HepG2 (cell line): ENCODE results near the gene DNTTIP2. TPM values are rescaled to one million over a fixed set of nuclear protein-coding genes. Genes with fewer than 3 reads are reported as not detected.

Experiments
- ATAC-seq: fragments of 200-7000 bp; cut with Tn5 transposase; 3 replicates; pipeline ENCODE4 v1.9.1; 2020; ENCODE audit warnings: mild to moderate bottlenecking, moderate library complexity
- BruUV-seq: library from RNA; stranded (reverse); fragments of 400-500 nt; replicated peaks from 2 replicates; lab custom pipeline; 2021; lab: Mats Ljungman, UMichigan
- CTCF ChIA-PET: fragments of 300-600 bp; formaldehyde crosslinking; extraction: SDS; loops from one replicate; lab custom pipeline; 2021; ENCODE audit warnings: low total read pairs, inconsistent platforms, low intra/inter-chr PET ratio; lab: Yijun Ruan, JAX
- POLR2A ChIA-PET: fragments of 350-600 bp; sonication (Branson Sonifier 250); formaldehyde crosslinking; loops from one replicate; lab custom pipeline; 2020; ENCODE audit warnings: antibody characterized with exemption, inconsistent platforms; lab: Yijun Ruan, JAX
- DNase-seq: peaks from one replicate; pipeline ENCODE4 v3.0.0-alpha.2; 2015; ENCODE audit warnings: low spot score
- FAIRE-seq: peaks from 3 replicates; lab custom pipeline; 2011; peaks lifted over from hg19 to GRCh38; lab: Jason Lieb, UNC
- H2AFZ ChIP-seq: one replicate; pipeline ENCODE4 v1.6.1; 2011; ENCODE audit warnings: low read length, inconsistent platforms
- H3K27ac ChIP-seq: fragments of 300-600 bp; 3 replicates; pipeline ENCODE4 v1.8.0; 2011; ENCODE audit warnings: mixed run types, mild to moderate bottlenecking, mixed read lengths, low read length, inconsistent platforms; ENCODE audit not compliant: insufficient read depth; ENCODE audit errors: extremely low read length
- H3K27me3 ChIP-seq, 2 experiments: fragments of 200-600 bp in 1 of 2; 2 replicates in 1 of 2; 3 replicates in 1 of 2; pipeline versions ENCODE4 v1.6.0 to v1.8.0; 2011; ENCODE audit warnings: low read length in 2 of 2, mild to moderate bottlenecking in 2 of 2, moderate library complexity in 2 of 2, inconsistent platforms in 1 of 2; ENCODE audit not compliant: insufficient read depth in 2 of 2, control insufficient read depth in 1 of 2
- H3K36me3 ChIP-seq, 2 experiments: fragments of 200-600 bp in 1 of 2; replicated peaks in 1 of 2; 2 replicates in 1 of 2; 3 replicates in 1 of 2; pipeline versions ENCODE4 v1.5.1 to v1.8.0; 2011; ENCODE audit warnings: low read length in 2 of 2, inconsistent platforms in 1 of 2; ENCODE audit not compliant: insufficient read depth in 2 of 2, control insufficient read depth in 1 of 2
- H3K4me1 ChIP-seq: 2 replicates; pipeline ENCODE4 v1.5.1; 2012; ENCODE audit warnings: low read length, inconsistent platforms; ENCODE audit not compliant: insufficient read depth
- H3K4me2 ChIP-seq: 2 replicates; pipeline ENCODE4 v1.6.0; 2011; ENCODE audit warnings: low read depth, low read length, inconsistent platforms
- H3K4me3 ChIP-seq, 3 experiments: fragments of 200-600 bp in 1 of 3; sonication (generic), shearing (Covaris generic) in 1 of 3; replicated peaks in 1 of 3; 2 replicates each; pipeline ENCODE4 v1.5.1; 2011 to 2016; ENCODE audit warnings: low read length in 3 of 3, inconsistent platforms in 2 of 3, low read depth in 2 of 3, mild to moderate bottlenecking in 2 of 3, control low read depth in 1 of 3, mixed read lengths in 1 of 3; ENCODE audit not compliant: insufficient read depth in 1 of 3
- H3K79me2 ChIP-seq: one replicate; pipeline ENCODE4 v1.6.1; 2011; ENCODE audit warnings: low read length, inconsistent platforms; ENCODE audit not compliant: insufficient read depth
- H3K9ac ChIP-seq: 2 replicates; pipeline ENCODE4 v1.6.0; 2011; ENCODE audit warnings: mild to moderate bottlenecking, low read depth, low read length, inconsistent platforms; ENCODE audit not compliant: insufficient read depth
- H3K9me3 ChIP-seq: 2 replicates; pipeline ENCODE4 v1.5.1; 2012; ENCODE audit warnings: mild to moderate bottlenecking, low read length
- H4K20me1 ChIP-seq: 2 replicates; pipeline ENCODE4 v1.6.0; 2011; ENCODE audit warnings: inconsistent platforms, mild to moderate bottlenecking, low read length, moderate library complexity; ENCODE audit not compliant: insufficient read depth
- DRAP1 ChIP-seq: IDR thresholded peaks from 2 replicates; pipeline ENCODE4 v1.6.1; 2016; ENCODE audit warnings: missing genetic modification reagents, missing compliant biosample characterization
- GATA4 ChIP-seq: sonication (generic); IDR thresholded peaks from 2 replicates; pipeline ENCODE4 v1.6.1; 2016; ENCODE audit warnings: antibody characterized with exemption, low read depth, borderline replicate concordance
- REPIN1 ChIP-seq: sonication (generic); formaldehyde crosslinking; IDR thresholded peaks from 2 replicates; pipeline ENCODE4 v1.8.0; 2022; ENCODE audit warnings: missing genetic modification reagents, low read depth, mild to moderate bottlenecking, borderline replicate concordance
- ZNF121 ChIP-seq: sonication (generic); formaldehyde crosslinking; IDR thresholded peaks from 2 replicates; pipeline ENCODE4 v1.5.0; 2020; ENCODE audit warnings: mild to moderate bottlenecking, missing genetic modification reagents
- ZNF574 ChIP-seq: sonication (generic); formaldehyde crosslinking; IDR thresholded peaks from 2 replicates; pipeline ENCODE4 v1.4.0; 2020; ENCODE audit warnings: missing genetic modification reagents
- ZNF580 ChIP-seq: IDR thresholded peaks from 2 replicates; pipeline ENCODE4 v1.6.1; 2016; ENCODE audit warnings: low read depth, borderline replicate concordance
- WGBS: methylation state at CpG from one replicate; pipeline ENCODE4 v1.1.6; 2017; ENCODE audit warnings: low lambda C conversion rate; 5-methylcytosine and 5-hydroxymethylcytosine counted together
- in situ Hi-C: cut with HindIII; loops from 2 replicates; pipeline ENCODE4 v1.10.0; 2017; ENCODE audit warnings: low pct_unique_long_range_greater_than_20kb; ENCODE audit not compliant: extremely low pct_ligation_motif_present
- intact Hi-C: fragments of 100-400 bp; cut with micrococcal nuclease; formaldehyde crosslinking; loops from one replicate; pipeline ENCODE4 v1.10.0; 2022; ENCODE audit not compliant: unreplicated experiment
- polyA plus RNA-seq, 8 experiments: library from polyadenylated mRNA; depleted of rRNA in 3 of 8; stranded (reverse) in 7 of 8; unstranded in 1 of 8; fragments of >200 nt; fragmentation: Illumina TruSeq in 4 of 8; extraction: Trizol in 4 of 8; gene quantifications; 2 replicates each; pipeline versions ENCODE4 v1.2.1 to v1.2.3, GENCODE V29; 2011 to 2016; ENCODE audit warnings: low read depth in 4 of 8, missing spikeins in 1 of 8, mixed read lengths in 1 of 8; ENCODE audit not compliant: insufficient read depth in 1 of 8
- total RNA-seq, 5 experiments: library from RNA; depleted of rRNA; stranded (reverse); fragments of >200 nt; fragmentation: Illumina TruSeq; extraction: Trizol; gene quantifications; 2 replicates each; pipeline ENCODE4 v1.2.3, GENCODE V29; 2016; ENCODE audit warnings: low read depth in 1 of 5

DNTTIP2 gene
- total and polyA plus RNA-seq, 2 of the 13 experiments (the other 11 are each of a cell fraction or from before 2014, with no cell fraction given) = 11.4 to 63.3 TPM

GRCh38 chr1:93821423-93822144 lies 57.4 kb downstream of the DNTTIP2 start:
- Histone ChIP-seq H3K4me1 (peaks cover 14% of the 10 kb centered on the region), H3K27ac (no peak overlapping the region), H3K9ac (no peak overlapping the region), H3K36me3 (no peaks in the 10 kb centered on the region), H3K79me2 (no peaks in the 10 kb centered on the region), H3K27me3 (no peaks in the 10 kb centered on the region), H3K4me2 (no peak overlapping the region), H3K4me3 (no peak overlapping the region), H3K9me3 (no peaks in the 10 kb centered on the region), H2AFZ (no peak overlapping the region), H4K20me1 (no peaks in the 10 kb centered on the region)
- TF ChIP-seq DRAP1 (CRISPR knock-in tag) (no peak), ZNF580 (CRISPR knock-in tag) (no peak), ZNF574 (CRISPR knock-in tag) (no peak), ZNF121 (CRISPR knock-in tag) (no peak), REPIN1 (CRISPR knock-in tag) (no peak), GATA4 (no peak)
- ATAC-seq (no peak), FAIRE-seq (no peak), DNase-seq (no peak)
- BruUV-seq = no TSS peak
- WGBS = 95% methylated on average over 4 of the region's 4 CpGs
- ChIA-PET CTCF (no interaction called here), POLR2A (no interaction called here)
- in situ Hi-C loops (loop anchor here (10.0 kb wide), 1 partner anchor 387 kb away; no protein-coding TSS in a partner anchor), intact Hi-C loops (no loop called here)
